NCI-H1105 (cell line): Measurements from ENCODE around the gene MMP24OS.

Experiments
- DNase-seq: peaks from one replicate; lab custom pipeline; 2025; lab: John Stamatoyannopoulos, UW

The MMP24OS gene

GRCh38 chr20:35251613-35251940 is 26.3 kb downstream of the MMP24OS start:
- DNase-seq: no peak

- DNase-seq: no peak
These were observed 29.1 kb downstream of the MMP24OS start for GRCh38 chr20:35248641-35249475.

- DNase-seq: no peak
These were observed 31.2 kb downstream of the MMP24OS start for GRCh38 chr20:35246723-35247122.

GRCh38 chr20:35243986-35244385 is 33.9 kb downstream of the MMP24OS start:
- DNase-seq: no peak

- DNase-seq: no peak
These were observed 34.6 kb downstream of the MMP24OS start for GRCh38 chr20:35243317-35243716.

- no peak for DNase-seq
These were observed 37.1 kb downstream of the MMP24OS start for GRCh38 chr20:35240811-35241293.

- no peak for DNase-seq
These were observed 37.7 kb downstream of the MMP24OS start for GRCh38 chr20:35240083-35240810.

- DNase-seq: no peak
These were observed 39.2 kb downstream of the MMP24OS start for GRCh38 chr20:35238735-35239134.

- no peak for DNase-seq
These were observed 39.8 kb downstream of the MMP24OS start for GRCh38 chr20:35238170-35238569.

- no peak for DNase-seq
These were observed 40.4 kb downstream of the MMP24OS start for GRCh38 chr20:35237486-35237885.

GRCh38 chr20:35235881-35236280 is 42.0 kb downstream of the MMP24OS start:
- no peak for DNase-seq

GRCh38 chr20:35232575-35232974 is 45.3 kb downstream of the MMP24OS start:
- DNase-seq: peak; percentile 14

- peak; percentile 17 for DNase-seq
These were observed 50.8 kb downstream of the MMP24OS start for GRCh38 chr20:35226884-35227681.
